Nephron progenitor cell (in vitro differentiated cells): ENCODE results near the gene PPP5C.
"Not testable (repeated sequence)": the region's sequence is repeated elsewhere in the genome, so short reads cannot be mapped to it uniquely, and the experiment has no call there.

ENCODE experiments used
- DNase-seq: peaks from one replicate; pipeline ENCODE4 v3.0.0; 2021
- H3K27ac Mint-ChIP-seq: 2 replicates; pipeline ENCODE4 v1.8.0; 2021; ENCODE audit warnings: mild to moderate bottlenecking, moderate library complexity, mixed read lengths
- H3K27me3 Mint-ChIP-seq: 2 replicates; pipeline ENCODE4 v1.8.0; 2021; ENCODE audit warnings: mild to moderate bottlenecking, low read depth, mixed read lengths; ENCODE audit not compliant: poor library complexity
- H3K36me3 Mint-ChIP-seq: 2 replicates; pipeline ENCODE4 v1.8.0; 2021; ENCODE audit warnings: low read depth, mixed read lengths
- H3K4me1 Mint-ChIP-seq: 2 replicates; pipeline ENCODE4 v1.8.0; 2021; ENCODE audit warnings: mixed read lengths
- H3K4me3 Mint-ChIP-seq: 2 replicates; pipeline ENCODE4 v1.8.0; 2021; ENCODE audit warnings: mild to moderate bottlenecking, moderate library complexity, mixed read lengths
- H3K9me3 Mint-ChIP-seq: 2 replicates; pipeline ENCODE4 v1.8.0; 2021; ENCODE audit warnings: mild to moderate bottlenecking, moderate library complexity, mixed read lengths
- TF ChIP-seq, protein P1 (sequence below): fragments of 200-600 bp; sonication (generic); IDR thresholded peaks from 2 replicates; pipeline ENCODE4 v1.5.0; 2021; ENCODE audit warnings: antibody characterized with exemption

The PPP5C gene

DNA sequence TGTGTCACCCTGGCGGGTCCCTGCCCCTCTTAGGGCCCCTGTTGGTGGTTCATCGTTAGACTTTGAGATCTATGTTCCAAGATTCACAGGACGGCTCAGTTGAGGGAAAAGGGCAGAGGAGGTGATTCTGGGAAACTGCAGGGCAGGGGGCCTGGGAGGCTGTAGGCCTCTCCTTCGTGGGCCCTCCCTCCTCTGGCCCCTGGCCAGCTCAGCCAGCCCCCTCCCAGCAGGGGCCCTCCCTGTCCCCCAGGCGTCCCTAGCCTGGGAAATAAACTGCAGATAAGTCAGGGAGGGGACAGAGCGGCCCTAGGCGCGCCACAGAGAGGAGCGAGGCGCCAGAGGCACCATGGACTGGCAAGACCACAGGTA is 43.6 kb upstream of the PPP5C start:
- TF ChIP-seq, protein P1, sequence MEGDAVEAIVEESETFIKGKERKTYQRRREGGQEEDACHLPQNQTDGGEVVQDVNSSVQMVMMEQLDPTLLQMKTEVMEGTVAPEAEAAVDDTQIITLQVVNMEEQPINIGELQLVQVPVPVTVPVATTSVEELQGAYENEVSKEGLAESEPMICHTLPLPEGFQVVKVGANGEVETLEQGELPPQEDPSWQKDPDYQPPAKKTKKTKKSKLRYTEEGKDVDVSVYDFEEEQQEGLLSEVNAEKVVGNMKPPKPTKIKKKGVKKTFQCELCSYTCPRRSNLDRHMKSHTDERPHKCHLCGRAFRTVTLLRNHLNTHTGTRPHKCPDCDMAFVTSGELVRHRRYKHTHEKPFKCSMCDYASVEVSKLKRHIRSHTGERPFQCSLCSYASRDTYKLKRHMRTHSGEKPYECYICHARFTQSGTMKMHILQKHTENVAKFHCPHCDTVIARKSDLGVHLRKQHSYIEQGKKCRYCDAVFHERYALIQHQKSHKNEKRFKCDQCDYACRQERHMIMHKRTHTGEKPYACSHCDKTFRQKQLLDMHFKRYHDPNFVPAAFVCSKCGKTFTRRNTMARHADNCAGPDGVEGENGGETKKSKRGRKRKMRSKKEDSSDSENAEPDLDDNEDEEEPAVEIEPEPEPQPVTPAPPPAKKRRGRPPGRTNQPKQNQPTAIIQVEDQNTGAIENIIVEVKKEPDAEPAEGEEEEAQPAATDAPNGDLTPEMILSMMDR, result no peak
- DNase-seq, result no peak
- Mint-ChIP-seq H3K36me3 (peaks cover 39% of the 10 kb centered on the region), H3K4me3 (peak overlapping the region; percentile 56), H3K9me3 (peaks cover 27% of the 10 kb centered on the region), H3K27me3 (no peaks in the 10 kb centered on the region), H3K27ac (no peak overlapping the region), H3K4me1 (peaks cover 48% of the 10 kb centered on the region)

- peaks cover 43% of the 10 kb centered on the region for H3K4me1 Mint-ChIP-seq
- peak; percentile 95 for DNase-seq
- no peak overlapping the region for H3K27ac Mint-ChIP-seq
- TF ChIP-seq, protein P1, result no peak
- H3K36me3 Mint-ChIP-seq, result peaks cover 39% of the 10 kb centered on the region
- H3K4me3 Mint-ChIP-seq, result peak overlapping the region; percentile 81
- peaks cover 27% of the 10 kb centered on the region for H3K9me3 Mint-ChIP-seq
- H3K27me3 Mint-ChIP-seq, result no peaks in the 10 kb centered on the region
Measured at GRCh38 chr19:46303691-46304397, 43.0 kb upstream of the PPP5C start.

GRCh38 chr19:46306501-46306900 is 40.4 kb upstream of the PPP5C start:
- Mint-ChIP-seq H3K27ac (no peak overlapping the region), H3K4me3 (no peak overlapping the region), H3K9me3 (peaks cover 27% of the 10 kb centered on the region), H3K4me1 (peaks cover 20% of the 10 kb centered on the region), H3K27me3 (no peaks in the 10 kb centered on the region), H3K36me3 (peaks cover 60% of the 10 kb centered on the region)
- DNase-seq, result no peak
- TF ChIP-seq, protein P1, result no peak

DNA sequence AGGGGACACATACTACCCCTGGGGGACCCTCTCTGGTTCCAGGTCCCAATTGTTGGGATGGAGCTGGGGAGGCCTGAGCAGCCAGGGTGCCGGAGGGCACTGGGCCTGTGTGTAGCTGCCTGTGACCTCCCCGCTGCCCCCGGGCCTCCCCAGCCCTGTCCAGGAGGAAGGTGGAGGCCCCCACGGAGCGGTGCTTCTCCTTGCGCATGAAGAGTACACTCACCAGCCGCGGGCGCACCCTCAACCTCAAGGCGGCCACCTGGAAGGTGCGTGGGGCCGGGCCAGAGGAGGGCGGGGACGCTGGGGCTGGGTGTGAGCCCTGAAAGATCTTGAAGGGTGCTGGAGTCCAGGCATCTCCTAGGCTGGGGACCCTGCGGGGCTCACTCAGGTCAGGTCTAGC is 38.4 kb upstream of the PPP5C start:
- Mint-ChIP-seq H3K4me1 (peaks cover 10% of the 10 kb centered on the region), H3K27me3 (no peaks in the 10 kb centered on the region), H3K27ac (no peak overlapping the region), H3K36me3 (peaks cover 75% of the 10 kb centered on the region), H3K9me3 (peaks cover 27% of the 10 kb centered on the region), H3K4me3 (no peak overlapping the region)
- TF ChIP-seq, protein P1, result no peak
- no peak for DNase-seq

DNA sequence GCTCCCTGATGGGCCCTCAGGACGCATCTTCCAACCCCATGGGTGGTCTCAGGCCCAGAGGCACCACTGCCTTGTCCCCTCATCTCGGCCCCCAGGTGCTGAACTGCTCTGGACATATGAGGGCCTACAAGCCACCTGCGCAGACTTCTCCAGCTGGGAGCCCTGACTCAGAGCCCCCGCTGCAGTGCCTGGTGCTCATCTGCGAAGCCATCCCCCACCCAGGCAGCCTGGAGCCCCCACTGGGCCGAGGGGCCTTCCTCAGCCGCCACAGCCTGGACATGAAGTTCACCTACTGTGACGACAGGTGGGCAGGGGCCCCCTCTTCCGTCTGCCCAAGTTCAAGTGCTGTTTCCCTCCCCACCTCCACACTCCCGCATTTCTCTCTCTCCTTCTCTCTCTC is 37.8 kb upstream of the PPP5C start:
- Mint-ChIP-seq H3K4me3 (no peak overlapping the region), H3K27ac (no peak overlapping the region), H3K36me3 (peaks cover 75% of the 10 kb centered on the region), H3K4me1 (peaks cover 6% of the 10 kb centered on the region), H3K9me3 (peaks cover 27% of the 10 kb centered on the region), H3K27me3 (no peaks in the 10 kb centered on the region)
- no peak for DNase-seq
- TF ChIP-seq, protein P1, result no peak

- H3K36me3 Mint-ChIP-seq, result peaks cover 62% of the 10 kb centered on the region
- no peaks in the 10 kb centered on the region for H3K4me1 Mint-ChIP-seq
- TF ChIP-seq, protein P1, result no peak
- H3K27ac Mint-ChIP-seq, result no peak overlapping the region
- no peak overlapping the region for H3K4me3 Mint-ChIP-seq
- H3K9me3 Mint-ChIP-seq, result peaks cover 8% of the 10 kb centered on the region
- H3K27me3 Mint-ChIP-seq, result no peaks in the 10 kb centered on the region
- DNase-seq, result no peak
Measured at GRCh38 chr19:46311444-46311843, 35.4 kb upstream of the PPP5C start.

DNA sequence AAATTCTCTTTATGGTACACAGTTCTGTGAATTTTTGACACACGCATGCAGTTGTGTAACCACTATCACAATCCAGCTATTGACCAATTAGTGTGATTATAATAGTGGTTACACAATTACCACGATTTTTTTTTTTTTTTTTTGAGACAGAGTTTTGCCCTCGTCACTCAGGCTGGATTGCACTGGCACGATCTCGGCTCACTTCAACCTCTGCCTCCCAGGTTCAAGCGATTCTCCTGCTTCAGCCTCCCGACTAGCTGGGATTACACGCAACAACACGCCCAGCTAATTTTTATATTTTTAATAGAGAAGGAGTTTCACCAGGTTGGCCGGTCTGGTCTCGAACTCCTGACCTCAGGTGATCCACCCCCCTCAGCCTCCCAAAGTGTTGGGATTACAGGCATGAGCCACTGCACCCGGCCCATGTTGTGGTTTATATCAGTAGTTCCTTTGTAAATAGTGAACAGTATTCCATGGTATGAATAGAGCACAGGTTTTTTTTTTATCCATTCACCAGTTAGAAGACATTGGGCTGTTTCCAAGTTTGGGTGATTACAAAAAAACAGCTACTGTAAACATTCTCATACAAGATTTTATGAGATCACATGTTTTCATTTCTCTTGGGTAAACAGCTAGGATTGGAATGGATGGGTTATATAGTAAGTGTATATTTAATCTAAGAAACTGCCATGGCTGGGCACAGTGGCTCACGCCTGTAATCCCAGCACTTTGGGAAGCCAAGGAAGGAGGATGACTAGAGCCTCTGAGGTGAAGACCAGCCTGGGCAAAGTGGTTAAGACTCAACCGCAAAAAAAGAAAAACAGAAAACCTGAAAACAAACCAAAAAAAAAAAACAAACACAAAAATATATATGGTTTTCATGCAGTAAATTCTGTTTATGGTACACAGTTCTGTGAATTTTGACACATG is 33.1 kb upstream of the PPP5C start:
- H3K27ac Mint-ChIP-seq, H3K9me3 Mint-ChIP-seq, H3K27me3 Mint-ChIP-seq, H3K4me3 Mint-ChIP-seq, H3K4me1 Mint-ChIP-seq, DNase-seq: not testable (repeated sequence)
- peaks cover 57% of the 10 kb centered on the region for H3K36me3 Mint-ChIP-seq
